K562 (cell line): ENCODE data around the gene TICAM1. TPM values are rescaled to one million over a fixed set of nuclear protein-coding genes. Genes with fewer than 3 reads are reported as not detected.
A peak's percentile ranks its signal among the peaks of the same experiment; 100 is the strongest.

ENCODE experiments used
- CAMTA2 ChIP-seq: fragments of 250-450 bp; sonication (Bioruptor Pico); conservative IDR thresholded peaks from 2 replicates; pipeline ENCODE4 v1.5.1; 2022
- CHD1 ChIP-seq: fragments of 200-600 bp; sonication (generic); IDR thresholded peaks from one replicate; pipeline ENCODE4 v1.6.1; 2012; ENCODE audit warnings: mild to moderate bottlenecking, moderate library complexity, low read length, inconsistent platforms
- CREB1 ChIP-seq, 2 experiments: sonication (generic) in 1 of 2; formaldehyde crosslinking in 1 of 2; IDR thresholded peaks; 2 replicates each; pipeline versions ENCODE4 v1.6.1 to v1.8.0; 2012 to 2022; ENCODE audit warnings: inconsistent platforms in 1 of 2, mild to moderate bottlenecking in 1 of 2, missing genetic modification reagents in 1 of 2, moderate library complexity in 1 of 2
- DMBX1 ChIP-seq: fragments of 250-450 bp; sonication (Bioruptor Pico); IDR thresholded peaks from 2 replicates; pipeline ENCODE4 v1.8.0; 2022; ENCODE audit warnings: inconsistent platforms, mild to moderate bottlenecking, moderate library complexity, borderline replicate concordance
- DPF2 ChIP-seq: fragments of 450-650 bp; IDR thresholded peaks from 2 replicates; pipeline ENCODE4 v1.6.1; 2016
- E2F5 ChIP-seq: sonication (generic); formaldehyde crosslinking; IDR thresholded peaks from 2 replicates; pipeline ENCODE4 v1.8.0; 2022; ENCODE audit warnings: mild to moderate bottlenecking, missing genetic modification reagents
- IRF1 ChIP-seq: sonication (generic); formaldehyde crosslinking; IDR thresholded peaks from 2 replicates; pipeline ENCODE4 v1.8.0; 2022; ENCODE audit warnings: missing genetic modification reagents, mild to moderate bottlenecking, borderline replicate concordance
- MAFK ChIP-seq: IDR thresholded peaks from 2 replicates; pipeline ENCODE4 v1.6.1; 2011; ENCODE audit warnings: low read length, improper control_type of control experiment
- MED1 ChIP-seq: sonication (generic); formaldehyde crosslinking; IDR thresholded peaks from 2 replicates; pipeline ENCODE4 v1.8.1; 2023; ENCODE audit warnings: missing genetic modification reagents, borderline replicate concordance
- MXD1 ChIP-seq: fragments of 250-450 bp; sonication (Bioruptor Pico); IDR thresholded peaks from 2 replicates; pipeline ENCODE4 v1.8.0; 2021; ENCODE audit warnings: borderline replicate concordance, mild to moderate bottlenecking, moderate library complexity; ENCODE audit not compliant: poor library complexity, severe bottlenecking
- MXI1 ChIP-seq: IDR thresholded peaks from 2 replicates; pipeline ENCODE4 v1.6.1; 2011; ENCODE audit warnings: low read depth, mild to moderate bottlenecking, improper control_type of control experiment, low read length
- NCOA1 ChIP-seq: fragments of 450-650 bp; IDR thresholded peaks from 2 replicates; pipeline ENCODE4 v1.6.1; 2016; ENCODE audit warnings: low read depth
- NFE2 ChIP-seq: IDR thresholded peaks from 2 replicates; pipeline ENCODE4 v1.6.1; 2014; ENCODE audit warnings: antibody characterized with exemption, low read depth
- RAD51 ChIP-seq: fragments of 450-650 bp; IDR thresholded peaks from 2 replicates; pipeline ENCODE4 v1.7.1; 2016; ENCODE audit warnings: low read depth, mild to moderate bottlenecking, borderline replicate concordance
- SAP30 ChIP-seq: fragments of 200-600 bp; sonication (generic); IDR thresholded peaks from 2 replicates; pipeline ENCODE4 v1.6.1; 2012; ENCODE audit warnings: borderline replicate concordance, low read depth, mild to moderate bottlenecking, moderate library complexity, low read length, control low read depth, inconsistent platforms; ENCODE audit not compliant: insufficient read depth, poor library complexity, severe bottlenecking
- STAT5A ChIP-seq: IDR thresholded peaks from 2 replicates; pipeline ENCODE4 v1.6.1; 2012; ENCODE audit warnings: low read length, inconsistent platforms, borderline replicate concordance
- TCF3 ChIP-seq: sonication (generic); formaldehyde crosslinking; IDR thresholded peaks from 2 replicates; pipeline ENCODE4 v1.4.0; 2020; ENCODE audit warnings: mild to moderate bottlenecking, missing genetic modification reagents
- TEAD2 ChIP-seq: fragments of 450-650 bp; IDR thresholded peaks from 2 replicates; pipeline ENCODE4 v1.6.1; 2016; ENCODE audit warnings: missing genetic modification characterization, control low read depth, missing compliant biosample characterization
- ZBTB11 ChIP-seq, 3 experiments: fragments of 200-800 bp in 1 of 3; fragments of 250-450 bp in 1 of 3; fragments of 450-650 bp in 1 of 3; sonication (Bioruptor Pico) in 1 of 3; sonication (Bioruptor generic) in 1 of 3; formaldehyde crosslinking in 1 of 3; IDR thresholded peaks; 2 replicates each; pipeline versions ENCODE4 v1.6.1 to v1.8.0; 2016 to 2022; ENCODE audit warnings: mild to moderate bottlenecking in 2 of 3, missing genetic modification characterization in 2 of 3, missing compliant biosample characterization in 1 of 3, moderate library complexity in 1 of 3
- ZNF134 ChIP-seq: fragments of 250-450 bp; sonication (Bioruptor Pico); conservative IDR thresholded peaks from 2 replicates; pipeline ENCODE4 v1.4.0; 2020
- ZNF24 ChIP-seq: fragments of 450-650 bp; IDR thresholded peaks from 2 replicates; pipeline ENCODE4 v1.6.1; 2016
- ZNF354B ChIP-seq: fragments of 250-450 bp; sonication (Bioruptor Pico); IDR thresholded peaks from 2 replicates; pipeline ENCODE4 v1.4.0; 2020
- polyA plus RNA-seq, 8 experiments: library from polyadenylated mRNA; depleted of rRNA in 4 of 8; stranded (reverse) in 5 of 8; unstranded in 3 of 8; fragments of >200 nt; fragmentation: Nextera tagmentation in 2 of 8; fragmentation: Illumina TruSeq in 1 of 8; extraction: Ambion mirVana in 2 of 8; extraction: Trizol in 1 of 8; gene quantifications; 2 replicates each; pipeline versions ENCODE4 v1.2.1 to v1.2.3, GENCODE V29; 2011 to 2014; ENCODE audit warnings: inconsistent platforms in 1 of 8, missing spikeins in 1 of 8
- total RNA-seq, 7 experiments: library from RNA; depleted of rRNA in 6 of 7; stranded (reverse); fragments of >200 nt in 6 of 7; fragmentation: Illumina TruSeq in 2 of 7; extraction: Trizol in 2 of 7; gene quantifications; 2 replicates each; pipeline versions ENCODE4 v1.2.1 to v1.2.3, GENCODE V29; 2011 to 2021; ENCODE audit warnings: low replicate concordance in 1 of 7

TICAM1 gene
- total and polyA plus RNA-seq, 9 of the 15 experiments (the other 6 are each of a cell fraction or from before 2014, with no cell fraction given) = 0.07 to 11.6 (median 1.5) TPM

GRCh38 chr19:4768934-4769777 is 62.4 kb downstream of the TICAM1 start (continued):
- TF ChIP-seq MED1 (CRISPR knock-in tag) = peak; percentile 98; the same call in 1 of the 2 replicates
- TF ChIP-seq MAFK = no peak
- TF ChIP-seq TEAD2 (tag) = peak; percentile 73; the same call in 1 of the 2 replicates
- TF ChIP-seq ZNF354B (CRISPR knock-in tag) = no peak
- peak; percentile 99 for TF ChIP-seq SAP30
- peak in 1 of 3 experiments; percentile 80; a peak in 2 of 6 replicates for TF ChIP-seq ZBTB11 (CRISPR knock-in tag; IDR thresholded peaks at IDR 0.05)
- no peak for TF ChIP-seq RAD51
- peak; percentile 97 for TF ChIP-seq ZNF24
- peak; percentile 100 for TF ChIP-seq E2F5 (CRISPR knock-in tag)
- TF ChIP-seq NFE2 = no peak
- TF ChIP-seq NCOA1 = peak; percentile 100
- no peak for TF ChIP-seq CAMTA2 (CRISPR knock-in tag)
- peak; percentile 99 for TF ChIP-seq DMBX1
- TF ChIP-seq TCF3 (CRISPR knock-in tag) = peak; percentile 70
- 0 out of 2 replicates have a peak, but pooled peaks have one; percentile 20 for TF ChIP-seq ZNF134 (CRISPR knock-in tag)
- TF ChIP-seq IRF1 (CRISPR knock-in tag) = peak; percentile 100
- TF ChIP-seq MXD1 (CRISPR knock-in tag) = peak; percentile 51
- peak; percentile 96 for TF ChIP-seq MXI1
- TF ChIP-seq DPF2 = peak; percentile 86
- TF ChIP-seq CHD1 = no peak
- TF ChIP-seq STAT5A = peak; percentile 23; the same call in 1 of the 2 replicates
- no peak for TF ChIP-seq CREB1 (IDR thresholded peaks at IDR 0.05)
- peak; percentile 91 for TF ChIP-seq CREB1 (CRISPR knock-in tag; IDR thresholded peaks at IDR 0.05)
